HG03025 (cell line): ENCODE results near the gene ACSL6.

Source experiments
- ATAC-seq: cut with Tn5 transposase; IDR thresholded peaks from one replicate; pipeline ENCODE4 v1.9.1; 2021; ENCODE audit warnings: mild to moderate bottlenecking, moderate library complexity; ENCODE audit not compliant: unreplicated experiment, low FRiP score

ACSL6 gene

DNA sequence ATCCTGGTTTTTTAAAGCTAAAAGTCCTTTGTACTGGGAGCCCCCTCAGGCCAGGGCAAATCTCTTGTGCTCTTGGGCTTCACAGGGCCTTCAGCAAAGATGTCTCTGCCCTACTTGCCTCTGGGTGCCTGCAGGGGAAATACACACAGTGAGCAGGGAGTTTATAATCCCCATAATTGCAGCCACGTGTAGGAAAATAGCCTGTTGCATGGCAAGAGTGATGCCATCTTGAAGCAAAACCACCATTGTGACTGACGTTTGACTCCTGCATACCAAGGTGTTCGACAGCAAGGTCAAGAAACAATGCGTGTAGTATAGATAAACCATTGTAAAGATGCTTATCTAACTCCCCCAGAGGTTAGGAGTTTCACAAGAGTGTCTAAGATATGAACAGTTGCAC, 37.6 kb upstream of the ACSL6 start:
- ATAC-seq = no peak

DNA sequence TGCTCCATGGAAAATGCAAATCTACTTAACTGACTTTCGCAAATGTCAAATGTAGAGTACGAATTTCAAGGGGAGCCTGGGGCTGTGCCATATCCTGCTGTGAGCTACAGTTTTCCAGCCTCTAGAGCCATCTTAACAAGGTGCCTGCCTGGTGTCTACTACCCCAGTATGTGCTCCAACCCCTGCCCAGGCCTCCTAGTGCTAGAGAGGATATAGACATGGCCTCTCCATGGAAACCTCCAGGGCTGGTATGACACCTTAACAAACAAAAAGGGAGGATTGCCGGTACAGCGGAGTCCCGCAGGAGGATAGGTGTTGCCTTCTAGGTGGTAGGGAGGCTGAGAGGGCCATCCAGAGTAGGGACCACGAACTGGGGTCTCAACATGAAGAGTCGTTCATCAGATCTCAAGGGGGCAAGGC, 35.4 kb upstream of the ACSL6 start:
- ATAC-seq = no peak

- no peak for ATAC-seq
Observed at GRCh38 chr5:132044207-132044606, 32.7 kb upstream of the ACSL6 start.

DNA sequence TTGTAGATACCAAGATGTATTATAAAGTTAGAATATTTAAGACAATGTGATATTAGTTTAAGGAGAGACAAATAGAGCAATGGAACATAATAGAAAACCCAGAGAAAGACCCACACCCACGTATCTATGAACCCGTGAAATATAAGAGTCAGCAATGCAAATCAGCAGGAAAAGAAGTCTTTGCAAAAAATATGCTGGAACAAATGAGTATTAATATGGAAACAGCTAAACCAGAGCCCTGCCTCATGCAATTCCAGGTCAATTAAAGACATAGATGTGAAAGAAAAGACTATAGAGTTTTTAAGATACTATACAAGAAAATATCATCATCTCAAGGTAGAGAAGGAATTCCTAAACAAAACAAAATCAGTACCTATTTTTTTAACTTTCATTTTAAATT, 25.9 kb upstream of the ACSL6 start:
- no peak for ATAC-seq

DNA sequence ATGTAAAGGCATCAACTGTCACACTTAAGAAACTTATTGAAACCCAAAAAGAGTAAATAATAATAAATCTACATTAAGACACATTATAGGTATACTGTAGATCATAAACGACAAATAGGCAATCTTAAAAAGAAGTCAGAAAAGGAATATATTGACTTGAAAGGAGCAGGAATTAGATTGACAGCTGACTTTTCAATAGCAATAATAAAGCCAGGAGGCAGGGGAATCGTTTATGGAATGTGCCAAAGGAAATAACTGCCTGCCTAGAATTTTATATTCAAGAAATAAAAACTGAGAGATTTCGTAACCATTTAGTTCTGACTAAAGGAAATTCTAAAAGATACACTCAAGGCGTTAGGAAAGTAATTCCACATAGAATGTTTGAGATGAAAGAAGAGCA, 21.7 kb upstream of the ACSL6 start:
- ATAC-seq = no peak

DNA sequence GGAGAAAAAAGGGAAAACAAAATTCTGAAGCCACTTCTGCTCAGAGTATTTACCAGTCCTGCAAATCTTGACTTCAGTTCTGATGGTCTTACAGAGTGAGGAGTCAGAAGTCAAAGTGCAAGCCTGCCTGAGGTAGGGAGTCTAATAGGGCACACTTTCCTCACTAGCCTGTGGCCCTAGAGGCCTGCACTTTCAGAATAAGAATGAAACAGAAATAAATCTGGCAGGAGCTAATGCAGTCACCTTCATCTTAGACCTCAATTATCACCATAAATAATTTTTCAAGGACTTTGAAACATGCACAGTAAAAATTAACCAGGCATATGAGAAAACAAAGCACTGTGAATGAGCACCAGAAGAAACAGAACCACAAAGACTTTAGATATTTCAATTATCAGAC, 20.7 kb upstream of the ACSL6 start:
- ATAC-seq = no peak

DNA sequence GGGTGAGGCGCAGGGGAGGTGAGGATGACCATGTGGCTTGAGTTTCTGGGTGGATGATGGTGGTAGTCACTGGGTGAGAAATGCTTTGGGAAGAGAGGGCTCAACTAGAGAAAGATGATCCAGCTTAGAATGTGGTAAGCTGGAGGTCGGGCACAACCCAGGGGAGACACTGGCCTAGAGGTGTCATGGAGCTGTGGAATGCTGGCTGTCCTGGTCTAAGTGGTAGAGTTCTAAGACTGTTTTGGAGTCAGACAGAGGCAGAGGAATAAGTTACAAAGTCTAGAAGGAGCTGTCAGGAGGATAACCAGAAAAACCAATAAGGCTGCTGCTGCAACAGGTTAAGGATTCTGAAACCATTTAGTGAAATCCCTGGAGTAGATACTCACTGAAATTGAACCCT, 19.2 kb upstream of the ACSL6 start:
- ATAC-seq = no peak

DNA sequence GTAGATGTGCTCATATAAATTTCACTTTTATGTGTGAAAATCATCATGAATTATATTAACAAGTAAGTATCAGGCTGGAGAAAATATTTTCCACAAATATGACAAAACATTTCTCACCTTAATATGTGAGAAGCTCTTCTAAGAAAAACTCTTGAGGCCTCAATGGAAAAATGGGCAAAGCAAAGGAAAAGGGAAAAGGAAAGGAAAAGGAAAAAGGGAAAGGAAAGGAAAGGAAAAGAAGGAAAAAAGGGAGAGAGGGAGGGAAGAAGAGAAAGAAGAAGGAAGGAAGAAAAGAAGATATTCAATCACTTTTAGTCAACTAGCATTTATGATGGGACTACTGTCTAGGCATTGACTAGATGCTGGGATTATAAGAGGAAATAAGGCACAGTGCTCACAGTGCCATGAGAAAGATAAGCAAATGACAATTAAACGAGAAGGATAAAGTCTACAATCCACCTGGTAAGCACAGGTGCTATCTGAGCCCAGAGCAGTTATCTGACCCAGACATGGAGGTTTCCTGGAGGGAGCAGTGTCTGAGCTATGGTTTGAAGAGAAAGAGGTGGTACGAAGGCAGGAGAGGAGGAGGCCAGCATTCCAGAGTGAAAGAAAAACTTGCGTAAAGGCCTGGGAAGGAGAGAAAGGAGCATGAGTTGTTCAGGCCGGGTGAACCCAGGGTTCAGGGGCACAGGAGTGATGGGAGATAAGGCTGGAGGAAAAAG, 18.3 kb upstream of the ACSL6 start:
- no peak for ATAC-seq

- ATAC-seq = peak; percentile 50
Observed at GRCh38 chr5:132027027-132027426, 15.6 kb upstream of the ACSL6 start.

GRCh38 chr5:132026516-132027008, 15.1 kb upstream of the ACSL6 start:
- no peak for ATAC-seq

GRCh38 chr5:132025403-132025971, 14.0 kb upstream of the ACSL6 start:
- no peak for ATAC-seq

GRCh38 chr5:132024789-132025402, 13.4 kb upstream of the ACSL6 start:
- ATAC-seq = no peak

- ATAC-seq = no peak
Observed at GRCh38 chr5:132024117-132024435, 12.6 kb upstream of the ACSL6 start.

GRCh38 chr5:132023258-132024116, 12.0 kb upstream of the ACSL6 start:
- no peak for ATAC-seq

DNA sequence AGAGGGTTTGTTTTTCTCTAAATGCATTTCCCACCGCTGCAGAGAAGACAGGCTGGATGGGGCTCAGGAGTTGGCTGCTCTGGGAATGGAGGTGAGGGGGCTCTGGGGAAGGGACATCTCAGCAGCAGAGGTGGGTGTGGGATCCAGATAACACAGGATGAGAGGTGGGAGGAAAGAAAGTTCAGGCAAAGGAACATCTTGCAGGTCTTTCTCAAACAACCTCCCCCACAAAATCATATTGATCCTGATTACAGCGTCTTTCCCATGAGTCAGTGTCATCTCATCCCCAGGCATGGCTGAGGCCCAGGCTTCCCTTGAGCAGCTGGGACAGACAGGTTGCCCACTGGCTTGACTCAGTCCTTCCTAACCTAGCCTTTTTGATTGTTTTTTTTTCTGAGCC, 11.3 kb upstream of the ACSL6 start:
- no peak for ATAC-seq

GRCh38 chr5:132021654-132022053, 10.2 kb upstream of the ACSL6 start:
- no peak for ATAC-seq

DNA sequence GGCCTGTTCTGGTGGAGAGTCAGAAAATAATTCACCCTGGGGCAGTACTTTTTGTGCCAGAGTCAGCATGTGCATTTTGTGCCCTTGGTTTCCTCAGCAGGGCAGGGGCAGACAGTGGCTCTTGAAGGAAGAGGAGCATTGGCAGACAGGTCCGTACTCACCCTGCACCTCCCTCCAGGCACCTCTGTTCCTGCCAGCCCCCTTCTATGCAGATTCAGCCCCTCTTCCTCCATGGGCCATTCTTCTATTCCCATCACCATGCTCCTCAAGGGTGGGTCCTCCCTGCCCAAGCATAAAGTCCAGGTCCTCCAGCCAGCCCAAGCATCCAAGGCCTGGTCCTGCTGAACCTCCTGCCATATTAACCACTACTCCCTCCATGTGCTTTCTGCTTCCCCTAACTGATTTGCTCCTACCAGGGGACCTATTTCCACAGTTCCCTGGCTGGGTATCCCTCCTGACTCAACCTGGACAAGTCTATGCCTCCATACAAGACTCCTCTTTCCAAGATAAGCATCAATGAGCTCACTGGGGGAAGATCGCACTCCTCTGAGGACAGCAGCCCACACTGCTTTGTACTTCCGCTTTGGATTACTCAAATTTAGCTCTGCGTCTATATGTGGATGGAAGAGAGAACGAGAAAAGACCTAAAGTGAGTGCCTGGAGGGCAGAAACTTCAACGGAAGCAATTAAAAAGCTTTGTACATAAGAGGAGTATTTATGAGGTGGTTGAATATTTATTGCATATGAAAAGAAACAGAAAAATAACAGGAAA, 9.3 kb upstream of the ACSL6 start:
- ATAC-seq = peak; percentile 23

DNA sequence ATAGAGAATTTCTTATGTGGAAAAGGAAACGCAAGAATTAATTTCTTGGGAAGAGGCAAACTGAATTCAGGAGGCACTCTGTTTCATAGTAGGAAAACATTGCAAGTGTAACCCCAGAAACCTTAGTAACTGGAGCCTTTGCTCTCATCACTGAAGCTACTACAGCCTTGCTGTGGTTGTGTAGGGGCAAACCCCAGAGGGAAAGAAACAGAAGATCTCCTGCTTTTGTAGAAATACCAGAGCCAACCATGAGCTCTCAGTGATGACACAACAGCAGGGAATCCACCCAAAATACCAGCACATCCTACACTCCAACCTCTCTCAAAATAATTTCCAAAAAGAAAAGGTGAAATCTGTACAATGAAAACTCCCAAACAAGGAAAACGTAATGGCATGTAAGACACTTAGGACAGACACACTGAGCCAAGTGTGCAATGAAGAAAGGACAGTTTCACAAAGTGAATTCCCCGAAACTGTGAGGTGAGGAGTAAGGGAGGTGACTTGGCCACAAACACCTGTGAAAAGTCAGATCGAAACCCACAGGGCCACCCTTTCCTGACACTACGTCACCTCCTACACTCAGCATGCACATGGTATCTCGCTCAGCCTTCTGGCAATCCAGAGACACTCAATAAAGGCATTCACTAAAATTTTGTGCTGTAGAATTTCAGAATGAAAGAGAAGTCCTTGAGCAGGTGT, 8.5 kb upstream of the ACSL6 start:
- ATAC-seq = peak; percentile 98

DNA sequence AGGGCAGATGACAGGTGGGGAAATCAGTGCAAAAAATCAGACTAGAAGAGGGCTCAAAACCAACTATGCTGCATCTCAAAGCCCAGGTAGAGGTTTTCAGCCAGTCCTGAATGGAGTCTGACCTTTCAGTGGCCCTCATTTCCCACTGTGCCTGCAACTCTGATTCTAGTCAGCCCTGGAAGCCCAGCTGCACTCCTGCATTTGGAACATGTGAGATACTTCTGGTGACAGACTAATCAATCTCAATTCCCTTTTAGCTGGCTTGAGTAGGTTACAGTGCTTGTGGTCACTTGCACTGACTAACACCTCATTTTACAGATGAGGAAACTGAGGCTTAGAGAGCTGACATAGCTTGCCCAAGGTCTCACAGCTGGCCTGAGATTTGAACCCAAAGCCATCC, 7.9 kb upstream of the ACSL6 start:
- ATAC-seq = no peak
